Stimulated activated memory B cell treated with anti-CD40 and anti-IgM and Interleukin-4, amounts not matched to agents 10 μg/mL and 1 μg/mL and 100 μg/mL, for 72 hours (primary cell): ENCODE data around the gene ZNHIT3.
"Not testable (repeated sequence)": the region's sequence is repeated elsewhere in the genome, so short reads cannot be mapped to it uniquely, and the experiment has no call there.

Experiments used
- ATAC-seq: fragments of 150-1000 bp; cut with Tn5 transposase; 2 replicates; pipeline ENCODE4 v1.10.0; 2021
- H3K27ac Mint-ChIP-seq: one replicate; pipeline ENCODE4 v1.8.0; 2022; ENCODE audit warnings: mild to moderate bottlenecking, mixed read lengths
- H3K27me3 Mint-ChIP-seq: one replicate; pipeline ENCODE4 v1.8.0; 2022; ENCODE audit warnings: mixed read lengths
- H3K36me3 Mint-ChIP-seq: one replicate; pipeline ENCODE4 v1.8.0; 2022; ENCODE audit warnings: mixed read lengths
- H3K4me1 Mint-ChIP-seq: one replicate; pipeline ENCODE4 v1.8.0; 2022; ENCODE audit warnings: mixed read lengths
- H3K4me3 Mint-ChIP-seq: one replicate; pipeline ENCODE4 v1.8.0; 2022; ENCODE audit warnings: mild to moderate bottlenecking, moderate library complexity, mixed read lengths
- H3K9me3 Mint-ChIP-seq: one replicate; pipeline ENCODE4 v1.8.0; 2022; ENCODE audit warnings: mixed read lengths

ZNHIT3 gene

DNA sequence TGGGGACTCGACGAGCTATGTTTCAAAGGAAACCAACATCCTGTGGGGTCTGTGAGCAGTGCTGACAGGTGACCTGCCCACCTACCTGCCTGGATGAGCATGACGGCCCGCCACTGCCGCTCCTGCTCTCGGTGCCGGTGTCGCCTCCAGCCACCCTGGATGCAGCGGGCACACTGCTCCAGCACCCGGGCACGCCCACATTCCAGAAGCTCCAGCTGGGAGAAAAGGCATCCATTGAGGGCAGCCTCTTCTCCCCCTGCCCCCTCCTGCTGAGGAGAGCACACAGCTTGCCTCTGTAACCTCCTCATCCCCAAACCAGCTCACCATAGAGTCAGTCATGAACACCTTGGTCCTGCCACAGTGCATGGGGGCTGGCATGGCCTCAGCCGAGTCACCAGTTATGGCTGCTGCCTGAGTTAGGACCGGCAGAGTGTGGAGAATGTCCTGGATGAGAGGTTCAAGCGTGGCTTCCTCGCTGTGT, 14.3 kb downstream of the ZNHIT3 start:
- ATAC-seq = no peak
- Mint-ChIP-seq H3K9me3 (no peaks in the 10 kb centered on the region), H3K4me1 (no peaks in the 10 kb centered on the region), H3K36me3 (peaks cover 51% of the 10 kb centered on the region), H3K27me3 (no peaks in the 10 kb centered on the region), H3K4me3 (no peak overlapping the region), H3K27ac (no peak overlapping the region)

GRCh38 chr17:36501351-36501750, 14.9 kb downstream of the ZNHIT3 start:
- Mint-ChIP-seq H3K4me3 (no peak overlapping the region), H3K4me1 (no peaks in the 10 kb centered on the region), H3K27ac (no peak overlapping the region), H3K36me3 (peaks cover 56% of the 10 kb centered on the region), H3K9me3 (no peaks in the 10 kb centered on the region), H3K27me3 (no peaks in the 10 kb centered on the region)
- no peak for ATAC-seq

GRCh38 chr17:36501963-36502362, 15.5 kb downstream of the ZNHIT3 start:
- Mint-ChIP-seq H3K27me3 (no peaks in the 10 kb centered on the region), H3K4me1 (no peaks in the 10 kb centered on the region), H3K4me3 (no peak overlapping the region), H3K9me3 (no peaks in the 10 kb centered on the region), H3K36me3 (peaks cover 62% of the 10 kb centered on the region), H3K27ac (no peak overlapping the region)
- ATAC-seq = no peak

DNA sequence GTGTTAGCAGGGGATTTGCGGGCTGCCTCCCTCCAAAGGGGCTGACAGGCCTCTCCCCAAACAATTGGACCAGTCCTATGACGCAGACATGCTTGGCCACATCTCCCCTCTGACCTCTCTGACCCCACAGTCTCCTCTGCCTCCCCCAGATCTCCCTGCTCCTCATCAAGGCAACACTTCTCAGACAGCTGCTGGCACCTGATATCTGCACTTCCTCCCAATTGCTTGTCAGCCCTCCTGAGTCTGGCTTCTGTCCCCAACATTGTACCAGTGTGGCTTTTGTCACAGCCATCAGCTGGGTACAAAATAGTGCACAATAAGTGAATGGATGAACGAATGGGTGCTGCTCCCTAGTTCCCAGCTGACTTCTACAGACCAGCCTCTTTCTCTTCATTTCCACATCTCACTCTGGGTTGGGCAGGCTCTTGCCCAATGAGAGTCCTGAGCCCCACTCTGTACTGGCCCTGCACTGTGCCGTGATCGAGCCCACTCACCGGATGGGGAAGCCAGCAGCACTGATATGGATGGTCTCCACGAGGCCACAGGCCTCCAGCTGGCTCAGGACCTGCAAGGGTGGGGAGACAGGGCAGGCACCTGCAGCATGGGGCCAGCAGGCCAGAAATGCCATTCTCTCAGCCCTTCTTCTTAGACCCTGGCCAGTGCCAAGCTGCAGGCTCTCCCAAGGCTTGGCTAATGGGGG, 17.1 kb downstream of the ZNHIT3 start:
- H3K27ac Mint-ChIP-seq = no peak overlapping the region
- peaks cover 53% of the 10 kb centered on the region for H3K36me3 Mint-ChIP-seq

GRCh38 chr17:36504156-36504545, 17.7 kb downstream of the ZNHIT3 start:
- H3K4me1 Mint-ChIP-seq = no peaks in the 10 kb centered on the region
- H3K9me3 Mint-ChIP-seq = no peaks in the 10 kb centered on the region
- H3K27me3 Mint-ChIP-seq = no peaks in the 10 kb centered on the region
- no peak overlapping the region for H3K27ac Mint-ChIP-seq
- peaks cover 50% of the 10 kb centered on the region for H3K36me3 Mint-ChIP-seq
- ATAC-seq = no peak
- no peak overlapping the region for H3K4me3 Mint-ChIP-seq

More for the DNA sequence above, 17.1 kb downstream of the ZNHIT3 start:
- H3K4me3 Mint-ChIP-seq = no peak overlapping the region
- no peaks in the 10 kb centered on the region for H3K27me3 Mint-ChIP-seq
- ATAC-seq = no peak
- no peaks in the 10 kb centered on the region for H3K9me3 Mint-ChIP-seq
- H3K4me1 Mint-ChIP-seq = no peaks in the 10 kb centered on the region

DNA sequence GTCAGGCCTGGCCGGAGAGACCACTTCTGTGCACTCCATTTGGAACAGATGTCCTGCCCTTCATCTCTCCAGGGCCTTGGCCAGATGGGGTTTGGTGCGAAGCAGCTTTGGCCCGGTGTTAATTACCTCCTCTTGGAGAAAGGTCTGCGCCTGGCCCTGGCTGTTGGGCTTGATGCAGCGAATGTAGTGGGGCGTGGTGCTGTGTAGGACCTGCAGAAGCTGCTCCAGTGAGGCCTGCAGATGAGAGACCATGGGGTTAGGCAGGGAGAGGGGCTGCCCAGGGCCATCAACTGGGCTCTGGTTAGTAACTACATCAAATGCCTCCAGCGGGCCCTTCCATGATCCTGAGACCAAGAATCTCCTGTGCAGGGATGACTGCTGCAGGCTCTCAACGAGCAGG, 18.7 kb downstream of the ZNHIT3 start:
- Mint-ChIP-seq H3K27ac (no peak overlapping the region), H3K36me3 (peaks cover 58% of the 10 kb centered on the region), H3K4me3 (no peak overlapping the region), H3K27me3 (no peaks in the 10 kb centered on the region), H3K9me3 (no peaks in the 10 kb centered on the region), H3K4me1 (no peaks in the 10 kb centered on the region)
- ATAC-seq = no peak

DNA sequence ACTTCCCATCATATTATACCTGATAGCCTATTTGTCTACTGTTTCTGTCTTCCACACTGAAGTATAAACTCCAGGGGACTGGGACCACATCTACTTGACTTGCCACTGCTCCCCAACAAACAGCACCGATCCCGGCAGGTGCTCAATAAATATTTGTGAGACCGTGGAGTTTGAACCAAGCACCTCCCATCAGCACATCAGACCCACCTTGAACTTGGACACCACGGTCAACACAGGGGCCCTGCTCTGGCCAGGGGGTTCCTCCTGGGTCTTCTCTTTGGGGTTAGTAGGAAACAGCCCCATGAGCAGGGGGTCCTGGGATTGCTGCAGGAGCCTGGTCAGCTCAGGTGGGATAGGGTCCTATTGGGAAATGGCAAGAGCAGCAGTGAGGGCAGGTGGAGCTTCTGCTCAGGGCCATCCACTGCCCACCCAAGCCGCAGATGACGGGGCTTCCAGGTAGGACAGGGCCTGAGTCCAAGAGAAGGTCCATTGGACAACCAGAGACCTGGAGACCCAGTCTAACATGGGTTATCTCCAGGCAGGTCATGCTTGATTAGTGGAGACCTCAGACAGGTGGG, 19.9 kb downstream of the ZNHIT3 start:
- no peak overlapping the region for H3K4me3 Mint-ChIP-seq
- H3K4me1 Mint-ChIP-seq = no peaks in the 10 kb centered on the region
- H3K36me3 Mint-ChIP-seq = peaks cover 68% of the 10 kb centered on the region
- H3K9me3 Mint-ChIP-seq = no peaks in the 10 kb centered on the region
- ATAC-seq = no peak
- H3K27me3 Mint-ChIP-seq = no peaks in the 10 kb centered on the region
- no peak overlapping the region for H3K27ac Mint-ChIP-seq

GRCh38 chr17:36506831-36507230, 20.4 kb downstream of the ZNHIT3 start:
- Mint-ChIP-seq H3K4me3 (no peak overlapping the region), H3K9me3 (no peaks in the 10 kb centered on the region)
- ATAC-seq = no peak

GRCh38 chr17:36507266-36507665, 20.8 kb downstream of the ZNHIT3 start:
- Mint-ChIP-seq H3K36me3 (peaks cover 72% of the 10 kb centered on the region), H3K4me1 (no peaks in the 10 kb centered on the region)
- ATAC-seq = no peak

More at GRCh38 chr17:36506831-36507230, 20.4 kb downstream of the ZNHIT3 start:
- Mint-ChIP-seq H3K27me3 (no peaks in the 10 kb centered on the region), H3K27ac (no peak overlapping the region), H3K4me1 (no peaks in the 10 kb centered on the region), H3K36me3 (peaks cover 73% of the 10 kb centered on the region)

GRCh38 chr17:36508439-36508838, 22.0 kb downstream of the ZNHIT3 start:
- H3K4me1 Mint-ChIP-seq, H3K9me3 Mint-ChIP-seq, ATAC-seq, H3K4me3 Mint-ChIP-seq, H3K27me3 Mint-ChIP-seq, H3K27ac Mint-ChIP-seq: not testable (repeated sequence)
- H3K36me3 Mint-ChIP-seq = peaks cover 72% of the 10 kb centered on the region

More at GRCh38 chr17:36507266-36507665, 20.8 kb downstream of the ZNHIT3 start:
- Mint-ChIP-seq H3K27me3 (no peaks in the 10 kb centered on the region), H3K9me3 (no peaks in the 10 kb centered on the region), H3K4me3 (no peak overlapping the region), H3K27ac (no peak overlapping the region)

GRCh38 chr17:36509272-36509985, 22.9 kb downstream of the ZNHIT3 start:
- Mint-ChIP-seq H3K27ac (no peak overlapping the region), H3K4me3 (no peak overlapping the region), H3K9me3 (no peaks in the 10 kb centered on the region), H3K27me3 (no peaks in the 10 kb centered on the region), H3K4me1 (no peaks in the 10 kb centered on the region), H3K36me3 (peaks cover 70% of the 10 kb centered on the region)
- no peak for ATAC-seq

GRCh38 chr17:36510636-36511035, 24.2 kb downstream of the ZNHIT3 start:
- Mint-ChIP-seq H3K4me1 (no peaks in the 10 kb centered on the region), H3K36me3 (peaks cover 74% of the 10 kb centered on the region), H3K27me3 (no peaks in the 10 kb centered on the region), H3K9me3 (no peaks in the 10 kb centered on the region), H3K27ac (no peak overlapping the region), H3K4me3 (no peak overlapping the region)
- ATAC-seq = no peak

GRCh38 chr17:36511216-36511615, 24.7 kb downstream of the ZNHIT3 start:
- Mint-ChIP-seq H3K4me1 (no peaks in the 10 kb centered on the region), H3K4me3 (no peak overlapping the region), H3K27me3 (no peaks in the 10 kb centered on the region), H3K36me3 (peaks cover 70% of the 10 kb centered on the region), H3K9me3 (no peaks in the 10 kb centered on the region), H3K27ac (no peak overlapping the region)
- ATAC-seq = no peak

GRCh38 chr17:36512641-36513040, 26.2 kb downstream of the ZNHIT3 start:
- Mint-ChIP-seq H3K27ac (no peak overlapping the region), H3K27me3 (no peaks in the 10 kb centered on the region), H3K36me3 (peaks cover 61% of the 10 kb centered on the region)

DNA sequence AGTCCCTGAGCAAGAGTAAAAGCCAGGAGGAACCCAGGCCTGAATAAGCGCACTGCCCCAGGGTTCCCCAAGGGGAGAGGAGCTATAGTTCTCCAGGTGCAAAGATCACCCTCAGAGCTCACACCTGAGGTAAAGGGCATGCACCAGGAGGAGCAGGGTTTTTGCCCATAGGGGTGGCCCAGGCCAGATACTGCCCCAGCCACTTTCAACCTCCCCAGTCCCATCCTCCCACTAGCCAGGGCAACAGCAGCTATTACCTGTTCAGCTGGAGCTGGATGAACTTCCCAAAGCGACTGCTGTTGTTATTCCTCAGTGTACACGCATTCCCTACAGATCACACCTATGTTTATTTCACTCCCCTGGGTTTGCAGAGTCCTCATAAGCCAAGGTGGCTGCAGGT, 28.4 kb downstream of the ZNHIT3 start:
- H3K27me3 Mint-ChIP-seq = no peaks in the 10 kb centered on the region
- H3K4me1 Mint-ChIP-seq = peaks cover 14% of the 10 kb centered on the region
- H3K27ac Mint-ChIP-seq = no peak overlapping the region
- no peak overlapping the region for H3K4me3 Mint-ChIP-seq
- peaks cover 61% of the 10 kb centered on the region for H3K36me3 Mint-ChIP-seq
- H3K9me3 Mint-ChIP-seq = no peaks in the 10 kb centered on the region
- ATAC-seq = no peak

More at GRCh38 chr17:36512641-36513040, 26.2 kb downstream of the ZNHIT3 start:
- no peak for ATAC-seq
- H3K9me3 Mint-ChIP-seq = no peaks in the 10 kb centered on the region
- H3K4me1 Mint-ChIP-seq = no peaks in the 10 kb centered on the region
- no peak overlapping the region for H3K4me3 Mint-ChIP-seq

DNA sequence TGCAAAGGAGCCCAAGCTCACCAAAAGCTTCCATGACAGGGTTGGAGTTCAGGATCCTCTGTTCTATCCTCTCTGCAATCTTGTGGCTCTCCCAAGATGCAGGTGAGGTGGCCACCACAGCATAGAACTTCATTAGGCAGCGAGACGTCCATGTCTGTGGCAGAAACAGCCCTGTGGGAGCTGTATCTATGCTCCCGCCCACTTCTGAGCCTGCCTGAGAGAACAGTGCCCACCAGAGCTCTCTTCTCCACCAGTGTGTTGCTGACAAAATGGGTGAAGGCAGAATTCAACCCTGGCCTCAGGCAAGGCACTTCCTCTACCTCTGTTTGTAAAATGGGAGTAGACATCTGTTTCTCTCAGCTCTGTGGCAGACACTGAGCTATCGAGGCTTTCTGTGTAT, 29.4 kb downstream of the ZNHIT3 start:
- Mint-ChIP-seq H3K27ac (no peak overlapping the region), H3K36me3 (peaks cover 64% of the 10 kb centered on the region), H3K9me3 (no peaks in the 10 kb centered on the region), H3K4me3 (no peak overlapping the region), H3K27me3 (no peaks in the 10 kb centered on the region), H3K4me1 (peaks cover 18% of the 10 kb centered on the region)
- ATAC-seq = no peak
